GM18498 (cell line): ENCODE results near the gene OGFOD2.
A peak's percentile ranks its signal among the peaks of the same experiment; 100 is the strongest.

ENCODE experiments used
- ATAC-seq: cut with Tn5 transposase; IDR thresholded peaks from one replicate; pipeline ENCODE4 v1.9.1; 2021; ENCODE audit warnings: mild to moderate bottlenecking, moderate library complexity; ENCODE audit not compliant: unreplicated experiment

The OGFOD2 gene

GRCh38 chr12:122975790-122976647, 975 bp downstream of the OGFOD2 start:
- ATAC-seq = no peak

- no peak for ATAC-seq
Observed at GRCh38 chr12:122976648-122976975, 1.6 kb downstream of the OGFOD2 start.

- ATAC-seq = no peak
Observed at GRCh38 chr12:122977153-122977552, 2.1 kb downstream of the OGFOD2 start.

GRCh38 chr12:122977655-122978392, 2.8 kb downstream of the OGFOD2 start:
- ATAC-seq = no peak

- no peak for ATAC-seq
Observed at GRCh38 chr12:122978507-122978955, 3.5 kb downstream of the OGFOD2 start.

GRCh38 chr12:122979001-122979907, 4.2 kb downstream of the OGFOD2 start:
- ATAC-seq = no peak

GRCh38 chr12:122979908-122980182, 4.8 kb downstream of the OGFOD2 start:
- ATAC-seq = no peak

- ATAC-seq = peak; percentile 71
Observed at GRCh38 chr12:122980183-122981035, 5.4 kb downstream of the OGFOD2 start, which contains the start of gene ARL6IP4. TSS of gene ARL6IP4 (plus strand) at chr12:122980681. CDS start at chr12:122981140, 459 bp downstream.

GRCh38 chr12:122981036-122981471, 6.0 kb downstream of the OGFOD2 start:
- ATAC-seq = peak; percentile 28

GRCh38 chr12:122981587-122982476, 6.8 kb downstream of the OGFOD2 start:
- ATAC-seq = no peak

- no peak for ATAC-seq
Observed at GRCh38 chr12:122982477-122982815, 7.4 kb downstream of the OGFOD2 start.

GRCh38 chr12:122982963-122983788, 8.1 kb downstream of the OGFOD2 start:
- no peak for ATAC-seq

- ATAC-seq = no peak
Observed at GRCh38 chr12:122983789-122984515, 8.9 kb downstream of the OGFOD2 start.

GRCh38 chr12:122984612-122985337, 9.7 kb downstream of the OGFOD2 start:
- ATAC-seq = no peak

- no peak for ATAC-seq
Observed at GRCh38 chr12:122985338-122986257, 10.6 kb downstream of the OGFOD2 start.

- ATAC-seq = no peak
Observed at GRCh38 chr12:122986258-122986871, 11.3 kb downstream of the OGFOD2 start.
